HG03521 (cell line): ENCODE measurements around the gene KIF3A.

Source experiments
- ATAC-seq: cut with Tn5 transposase; IDR thresholded peaks from one replicate; pipeline ENCODE4 v1.9.1; 2021; ENCODE audit warnings: mild to moderate bottlenecking, moderate library complexity; ENCODE audit not compliant: unreplicated experiment

The KIF3A gene

GRCh38 chr5:132736853-132737833 is at the start of gene KIF3A:
Gene KIF3A, minus strand, starts transcription at chr5:132737546. Its CDS starts 127 bp downstream, at chr5:132737419.
- peak; percentile 84 for ATAC-seq

- no peak for ATAC-seq
Observed at GRCh38 chr5:132787076-132787475, 49.7 kb upstream of the KIF3A start.

DNA sequence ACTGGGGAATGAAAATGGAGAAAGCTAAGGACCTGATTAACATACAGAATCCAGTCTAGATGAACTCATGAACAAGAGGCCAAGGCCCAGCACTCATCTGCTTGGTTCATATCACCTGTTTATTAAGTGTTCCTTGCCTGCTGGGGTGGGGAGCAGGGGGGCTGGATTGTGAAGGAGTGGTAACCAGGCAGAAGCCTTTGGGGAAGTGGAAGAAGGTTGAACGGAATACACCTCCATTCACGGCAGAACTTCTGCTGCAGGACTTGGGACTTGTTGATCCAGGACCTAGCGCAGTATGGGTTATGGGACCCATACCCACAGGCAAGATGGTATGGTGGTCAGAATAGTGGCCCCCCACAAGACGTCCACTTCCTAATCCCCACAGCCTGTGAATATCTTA is 48.5 kb upstream of the KIF3A start:
- ATAC-seq, result no peak

- no peak for ATAC-seq
Observed at GRCh38 chr5:132785365-132785764, 48.0 kb upstream of the KIF3A start.

GRCh38 chr5:132782101-132782500 is 44.8 kb upstream of the KIF3A start:
- no peak for ATAC-seq

- no peak for ATAC-seq
Observed at GRCh38 chr5:132781029-132781428, 43.7 kb upstream of the KIF3A start.

DNA sequence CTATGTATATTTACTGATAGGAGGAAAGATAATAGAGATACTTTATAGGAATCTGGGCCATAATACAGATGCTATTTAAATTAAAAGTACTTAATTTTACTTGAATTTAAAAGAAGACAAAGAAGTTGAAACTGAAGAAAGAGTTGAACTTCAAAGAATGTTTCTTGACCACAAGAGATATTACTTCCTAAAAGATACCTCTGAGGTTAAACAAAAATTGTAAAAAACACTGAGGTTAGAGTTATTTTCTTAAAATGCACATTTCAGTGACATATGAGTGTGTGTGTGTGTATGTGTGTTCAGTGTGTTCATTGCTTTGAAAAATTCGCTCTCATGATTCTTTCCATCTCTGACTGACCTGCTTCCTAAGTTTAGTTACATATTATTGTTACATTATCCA is 43.2 kb upstream of the KIF3A start:
- ATAC-seq, result no peak

- no peak for ATAC-seq
Observed at GRCh38 chr5:132779961-132780360, 42.6 kb upstream of the KIF3A start.

DNA sequence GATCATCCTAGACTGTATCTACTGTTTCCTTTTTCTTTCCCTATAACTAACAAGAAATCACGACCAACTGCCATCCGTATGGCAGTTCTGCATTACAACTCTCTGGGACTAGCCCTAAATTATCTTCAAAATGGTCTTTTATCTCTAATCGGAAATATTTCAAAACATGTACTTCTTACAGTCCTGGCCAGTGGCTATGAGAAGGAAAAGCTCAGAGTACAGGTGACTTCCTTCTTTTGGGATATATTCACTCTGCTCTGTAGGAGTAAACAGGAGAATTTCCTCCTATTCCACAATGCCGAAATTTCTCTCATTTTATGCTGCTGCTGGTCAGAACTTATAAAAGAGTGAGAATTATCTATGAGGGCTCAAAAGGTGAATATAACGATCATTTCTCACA is 41.5 kb upstream of the KIF3A start:
- ATAC-seq, result no peak

- ATAC-seq, result no peak
Observed at GRCh38 chr5:132778129-132778528, 40.8 kb upstream of the KIF3A start.

DNA sequence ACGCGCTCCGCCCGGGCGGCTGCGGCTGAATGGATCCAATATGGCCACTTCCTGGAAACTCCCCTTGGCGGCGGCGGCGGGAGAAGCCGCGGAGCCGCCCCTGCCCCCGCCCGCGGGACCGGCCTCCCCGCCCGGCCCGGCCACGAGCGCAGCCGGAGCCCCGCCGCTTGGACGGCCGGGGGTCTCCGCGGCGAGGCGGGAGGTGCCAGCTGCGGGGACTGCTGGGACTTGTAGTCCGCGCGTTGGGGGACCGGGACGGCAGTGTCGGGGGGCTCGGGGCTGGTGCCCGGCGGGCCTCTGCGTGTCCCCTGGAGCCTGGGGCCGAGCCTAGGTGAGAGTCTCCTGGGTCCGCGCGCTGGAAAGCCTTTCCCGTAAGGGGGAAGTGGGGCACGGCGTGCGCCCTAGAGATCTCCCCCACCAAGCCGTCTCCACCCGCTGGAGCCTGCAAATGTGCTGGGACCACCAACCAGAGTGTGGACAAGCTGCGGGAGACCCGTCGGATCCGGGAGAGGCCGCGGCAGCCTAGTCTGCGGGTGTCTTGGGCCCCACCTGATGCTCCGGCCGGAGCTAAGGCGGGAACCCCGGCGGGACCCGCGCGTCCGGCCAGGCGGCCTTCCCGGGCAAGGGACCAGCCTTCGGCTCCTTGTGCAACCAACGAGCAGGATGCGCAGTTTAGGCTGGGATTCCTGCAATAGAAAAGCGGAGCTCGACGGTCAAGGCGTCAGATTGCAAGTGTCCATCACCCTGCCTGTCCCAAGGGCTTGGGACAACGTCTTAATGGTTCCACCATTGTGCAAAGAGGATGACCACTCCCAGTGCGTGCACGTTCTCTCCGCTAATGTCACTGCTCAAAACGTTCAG is 40.1 kb upstream of the KIF3A start, which contains the start of gene SEPTIN8:
Gene SEPTIN8 (minus strand): TSS at position 31 of the 861 bp plus-strand sequence. CDS start 102 bp downstream, outside the sequence.
- peak; percentile 59 for ATAC-seq

- no peak for ATAC-seq
Observed at GRCh38 chr5:132776938-132777208, 39.5 kb upstream of the KIF3A start.

GRCh38 chr5:132776131-132776937 is 39.0 kb upstream of the KIF3A start:
- peak; percentile 17 for ATAC-seq

DNA sequence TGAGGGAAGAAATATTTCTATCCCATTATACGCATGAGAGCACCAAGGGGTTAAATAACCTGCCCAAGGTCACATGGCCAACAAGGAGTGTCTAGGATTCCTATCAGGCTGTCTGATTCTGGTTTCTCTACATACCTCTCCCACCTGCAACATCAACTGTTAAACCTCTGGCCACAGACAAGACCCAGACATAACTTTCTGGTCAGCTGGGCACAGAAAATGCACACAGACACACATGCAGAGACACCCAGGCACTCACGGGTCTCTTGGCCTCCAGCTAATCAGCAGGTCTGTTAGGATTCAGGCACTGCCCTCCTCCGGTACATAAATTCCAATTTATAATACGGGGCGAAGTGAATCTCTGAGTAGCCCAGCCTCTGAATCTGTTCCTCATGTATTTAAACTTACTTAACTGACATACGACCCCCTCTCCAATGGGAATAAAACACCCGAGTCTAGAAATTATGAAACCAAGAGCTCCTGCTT is 38.2 kb upstream of the KIF3A start:
- no peak for ATAC-seq

DNA sequence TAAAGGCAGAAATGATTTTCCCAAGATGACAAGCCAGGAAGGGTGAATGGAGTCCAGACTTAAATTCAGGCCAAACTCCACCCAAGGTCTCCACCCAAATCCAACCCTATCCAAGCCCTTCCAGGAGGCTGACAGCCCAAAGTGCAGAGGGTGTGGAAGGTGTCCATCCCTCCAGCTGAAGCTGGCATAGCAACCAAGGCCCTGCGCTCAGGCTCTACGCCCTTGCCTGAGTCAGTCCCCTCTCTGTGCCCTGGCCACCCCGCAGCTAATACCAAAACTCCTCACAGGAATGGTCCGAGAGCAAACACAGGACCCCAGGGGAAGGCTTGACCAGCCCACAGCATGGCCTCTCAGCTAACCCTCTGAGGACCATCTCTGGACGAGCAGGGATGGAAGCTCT is 37.5 kb upstream of the KIF3A start:
- no peak for ATAC-seq

GRCh38 chr5:132774406-132774805 is 37.1 kb upstream of the KIF3A start:
- no peak for ATAC-seq

- no peak for ATAC-seq
Observed at GRCh38 chr5:132773601-132774355, 36.4 kb upstream of the KIF3A start.

DNA sequence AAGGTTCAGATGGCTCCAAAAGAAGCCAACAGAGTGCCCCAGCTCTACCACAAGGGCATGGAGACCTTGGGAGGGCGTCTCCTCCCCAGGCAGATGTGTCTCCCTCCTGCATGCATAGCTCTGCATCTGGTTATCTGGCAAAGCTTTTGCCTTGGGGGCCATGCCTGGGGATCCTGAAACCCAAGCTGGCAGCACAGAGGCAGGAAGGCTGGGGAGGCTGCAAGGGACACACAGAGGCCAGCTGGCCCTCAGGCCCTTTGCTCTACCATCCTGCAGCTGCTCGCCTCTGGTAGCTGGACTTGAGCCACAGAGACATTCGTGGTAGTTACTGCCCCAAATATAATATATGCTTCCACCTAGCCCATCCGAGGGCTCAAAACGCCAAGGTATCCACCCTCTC is 35.8 kb upstream of the KIF3A start:
- ATAC-seq, result no peak

- no peak for ATAC-seq
Observed at GRCh38 chr5:132772291-132773070, 35.1 kb upstream of the KIF3A start.
